ENCODE data around the gene CNTNAP2. TPM values are rescaled to one million over a fixed set of nuclear protein-coding genes. Genes with fewer than 3 reads are reported as not detected.

CNTNAP2 gene
- total and polyA plus RNA-seq, 2 of the 8 experiments (the other 6 are each of a cell fraction or from before 2014, with no cell fraction given) = 27.9 to 71.0 TPM

- ChIA-PET CTCF (ENCODE audit: partially characterized antibody) (no interaction called here), POLR2A (ENCODE audit: partially characterized antibody) (no interaction called here)
- Histone ChIP-seq H2BK20ac (ENCODE audit: low read length) (no peak overlapping the region), H2AFZ (ENCODE audit: low read length) (no peak overlapping the region), H3K4me3 (ENCODE audit: extremely low read depth in 1 of 4, insufficient read depth in 2 of 4, low read depth in 3 of 4, low read length in 4 of 4) (no peak overlapping the region), H3K4ac (replicated peaks; ENCODE audit: insufficient read length, low read depth, low read length) (no peak overlapping the region), H3K4me1 (replicated peaks in 1 of 4; ENCODE audit: control insufficient read depth in 3 of 4, insufficient read depth in 4 of 4, low read length in 3 of 4) (no peaks in the 10 kb centered on the region), H2AK5ac (ENCODE audit: low read depth, low read length) (no peak overlapping the region), H3K4me2 (ENCODE audit: insufficient read depth in 1 of 2, low read depth in 2 of 2, low read length in 2 of 2) (no peak overlapping the region), H4K20me1 (replicated peaks in 1 of 2; ENCODE audit: control insufficient read depth in 1 of 2, insufficient read depth in 2 of 2, low read length in 2 of 2) (no peaks in the 10 kb centered on the region), H3K9me3 (ENCODE audit: insufficient read depth in 2 of 2, low read depth in 1 of 2, low read length in 1 of 2) (peaks cover 0 to 4% of the 10 kb centered on the region in 2 experiments; a peak in 1 of 4 replicates), H3K14ac (ENCODE audit: insufficient read length) (no peak overlapping the region), H4K8ac (ENCODE audit: extremely low read depth, insufficient read depth, low read length) (no peak overlapping the region), H3K18ac (ENCODE audit: extremely low read depth, low read length) (no peak overlapping the region), H3K79me1 (ENCODE audit: low read depth, low read length) (no peaks in the 10 kb centered on the region), H2BK12ac (ENCODE audit: low read depth, low read length) (no peak overlapping the region), H2BK120ac (replicated peaks; ENCODE audit: low read depth, low read length) (no peak overlapping the region), H3K36me3 (ENCODE audit: control insufficient read depth in 2 of 4, insufficient read depth in 4 of 4, low read length in 3 of 4) (no peaks in the 10 kb centered on the region), H3K79me2 (ENCODE audit: control insufficient read depth in 1 of 2, insufficient read depth in 2 of 2, low read length in 2 of 2) (no peaks in the 10 kb centered on the region), H3K56ac (replicated peaks; ENCODE audit: insufficient read length, low read depth, low read length) (no peak overlapping the region), H3K27ac (ENCODE audit: low read depth, low read length) (no peak overlapping the region), H2BK5ac (ENCODE audit: low read depth, low read length) (no peak overlapping the region), H2BK15ac (ENCODE audit: low read length) (no peak overlapping the region), H3K27me3 (replicated peaks in 1 of 4; ENCODE audit: control insufficient read depth in 3 of 4, extremely low read depth in 1 of 4, insufficient read depth in 3 of 4, low read length in 3 of 4) (no peaks in the 10 kb centered on the region), H3K9ac (replicated peaks in 1 of 4; ENCODE audit: extremely low read depth in 1 of 4, low read depth in 3 of 4, low read length in 3 of 4) (no peak overlapping the region), H4K5ac (ENCODE audit: insufficient read length, low read depth, low read length) (no peak overlapping the region), H3K23me2 (ENCODE audit: low read depth, low read length) (no peaks in the 10 kb centered on the region), H4K91ac (replicated peaks; ENCODE audit: insufficient read length, low read length) (no peak overlapping the region), H3K23ac (ENCODE audit: insufficient read length) (no peak overlapping the region)
- DNase-seq (ENCODE audit: low read depth in 1 of 2, low spot score in 2 of 2) (no peak), FAIRE-seq (no peak)
- TF ChIP-seq CHD1 (IDR thresholded peaks at IDR 0.05; ENCODE audit: low read depth, low read length) (no peak), RBBP5 (IDR thresholded peaks at IDR 0.05; ENCODE audit: borderline replicate concordance, low read depth, low read length) (no peak), E2F6 (IDR thresholded peaks at IDR 0.05) (no peak), POLR2A (IDR thresholded peaks at IDR 0.05; ENCODE audit: control extremely low read depth in 1 of 2, low read depth in 2 of 2, low read length in 2 of 2) (no peak), BACH1 (IDR thresholded peaks at IDR 0.05; ENCODE audit: low read length) (no peak), RFX5 (IDR thresholded peaks at IDR 0.05; ENCODE audit: borderline replicate concordance, low read depth, low read length) (no peak), TEAD4 (IDR thresholded peaks at IDR 0.05; ENCODE audit: low read depth, low read length) (no peak), SUZ12 (IDR thresholded peaks at IDR 0.05; ENCODE audit: low read length) (no peak), JUN (IDR thresholded peaks at IDR 0.05; ENCODE audit: low read depth, low read length) (no peak), MAFK (IDR thresholded peaks at IDR 0.05; ENCODE audit: low read depth, low read length) (no peak), CEBPB (IDR thresholded peaks at IDR 0.05; ENCODE audit: low read depth, low read length) (no peak), EZH2 (IDR thresholded peaks at IDR 0.05; ENCODE audit: low read depth, low read length, severe bottlenecking) (no peak), KDM1A (IDR thresholded peaks at IDR 0.05; ENCODE audit: borderline replicate concordance, low read length) (no peak), TBP (IDR thresholded peaks at IDR 0.05; ENCODE audit: low read depth, low read length) (no peak), TCF12 (IDR thresholded peaks at IDR 0.05; ENCODE audit: low read depth, low read length) (no peak), JUND (IDR thresholded peaks at IDR 0.05; ENCODE audit: low read length) (no peak), ZNF274 (IDR thresholded peaks at IDR 0.05; ENCODE audit: borderline replicate concordance, extremely low read depth, low read length) (no peak)
Observed at GRCh38 chr7:147852833-147853232, 1736.2 kb downstream of the CNTNAP2 start.
